ENCODE measurements around the gene CCAR1.
"Not testable (repeated sequence)": the region's sequence is repeated elsewhere in the genome, so short reads cannot be mapped to it uniquely, and the experiment has no call there.

DNA sequence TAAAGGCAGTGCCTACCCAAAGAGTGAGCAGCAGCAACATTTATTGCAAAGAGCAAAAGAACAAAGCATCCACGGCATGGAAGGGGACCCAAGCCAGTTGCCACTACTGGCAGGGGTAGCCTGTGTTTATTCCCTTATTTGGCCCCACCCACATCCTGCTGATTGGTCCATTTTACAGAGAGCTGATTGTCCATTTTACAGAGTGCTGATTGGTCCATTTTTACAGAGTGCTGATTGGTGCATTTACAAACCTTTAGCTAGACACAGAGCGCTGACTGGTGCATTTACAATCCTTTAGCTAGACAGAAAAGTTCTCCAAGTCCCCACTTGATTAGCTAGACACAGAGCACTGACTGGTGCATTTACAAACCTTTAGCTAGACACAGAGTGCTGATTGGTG, 101.6 kb downstream of the CCAR1 start:
- not testable (repeated sequence) for TF ChIP-seq FOXM1 (IDR thresholded peaks at IDR 0.05; ENCODE audit: borderline replicate concordance); LEF1 (IDR thresholded peaks at IDR 0.05; ENCODE audit: borderline replicate concordance); SP1 (IDR thresholded peaks at IDR 0.05); FOXK2 (IDR thresholded peaks at IDR 0.05); SUZ12 (IDR thresholded peaks at IDR 0.05); ELF4 (IDR thresholded peaks at IDR 0.05); CTBP1 (IDR thresholded peaks at IDR 0.05; ENCODE audit: borderline replicate concordance); BHLHE40 (IDR thresholded peaks at IDR 0.05; ENCODE audit: borderline replicate concordance); HDGF (IDR thresholded peaks at IDR 0.05; ENCODE audit: borderline replicate concordance); TARDBP (IDR thresholded peaks at IDR 0.05); ARNT (IDR thresholded peaks at IDR 0.05); NFRKB (IDR thresholded peaks at IDR 0.05); L3MBTL2 (conservative IDR thresholded peaks at IDR 0.05)
- TF ChIP-seq, protein P1, sequence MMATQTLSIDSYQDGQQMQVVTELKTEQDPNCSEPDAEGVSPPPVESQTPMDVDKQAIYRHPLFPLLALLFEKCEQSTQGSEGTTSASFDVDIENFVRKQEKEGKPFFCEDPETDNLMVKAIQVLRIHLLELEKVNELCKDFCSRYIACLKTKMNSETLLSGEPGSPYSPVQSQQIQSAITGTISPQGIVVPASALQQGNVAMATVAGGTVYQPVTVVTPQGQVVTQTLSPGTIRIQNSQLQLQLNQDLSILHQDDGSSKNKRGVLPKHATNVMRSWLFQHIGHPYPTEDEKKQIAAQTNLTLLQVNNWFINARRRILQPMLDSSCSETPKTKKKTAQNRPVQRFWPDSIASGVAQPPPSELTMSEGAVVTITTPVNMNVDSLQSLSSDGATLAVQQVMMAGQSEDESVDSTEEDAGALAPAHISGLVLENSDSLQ (IDR thresholded peaks at IDR 0.05): not testable (repeated sequence)

Measured in HEK293T (cell line).